AG09319 (cell line): ENCODE data around the gene CCDC148.
"Not testable (repeated sequence)": the region's sequence is repeated elsewhere in the genome, so short reads cannot be mapped to it uniquely, and the experiment has no call there.

ENCODE experiments used
- DNase-seq: peaks from one replicate; pipeline ENCODE4 v3.0.0-alpha.2; 2010; ENCODE audit warnings: low read depth; ENCODE audit errors: extremely low read depth
- CTCF ChIP-seq: IDR thresholded peaks from 2 replicates; pipeline ENCODE4 v1.5.1; 2011; ENCODE audit warnings: low read depth, mild to moderate bottlenecking, inconsistent platforms, low read length, moderate library complexity

The CCDC148 gene

GRCh38 chr2:158457826-158458616, 1.5 kb upstream of the CCDC148 start:
- peak; percentile 12 for TF ChIP-seq CTCF
- DNase-seq: no peak

GRCh38 chr2:158457092-158457825, 706 bp upstream of the CCDC148 start:
- no peak for TF ChIP-seq CTCF
- DNase-seq: no peak

GRCh38 chr2:158443606-158444005, 12.9 kb downstream of the CCDC148 start:
- no peak for DNase-seq
- TF ChIP-seq CTCF: no peak

GRCh38 chr2:158439062-158439461, 17.5 kb downstream of the CCDC148 start:
- DNase-seq: not testable (repeated sequence)

GRCh38 chr2:158433716-158434115, 22.8 kb downstream of the CCDC148 start:
- not testable (repeated sequence) for DNase-seq

GRCh38 chr2:158432117-158432516, 24.4 kb downstream of the CCDC148 start:
- TF ChIP-seq CTCF: no peak
- no peak for DNase-seq

- no peak for DNase-seq
- TF ChIP-seq CTCF: no peak
Observed at GRCh38 chr2:158414538-158414937, 42.0 kb downstream of the CCDC148 start.

GRCh38 chr2:158413581-158413980, 43.0 kb downstream of the CCDC148 start:
- TF ChIP-seq CTCF: no peak
- DNase-seq: peak; percentile 50
